WERI-Rb-1 (cell line): ENCODE data around the gene RHOT1.
A peak's percentile ranks its signal among the peaks of the same experiment; 100 is the strongest.

Experiments used
- DNase-seq: peaks from one replicate; pipeline ENCODE4 v3.0.0-alpha.2; 2020
- H3K27ac ChIP-seq: fragments of 250-450 bp; sonication (Bioruptor Pico); 2 replicates; pipeline ENCODE4 v1.5.1; 2020; ENCODE audit warnings: mild to moderate bottlenecking, moderate library complexity
- H3K27me3 ChIP-seq: fragments of 250-450 bp; sonication (Bioruptor Pico); 2 replicates; pipeline ENCODE4 v1.5.1; 2021; ENCODE audit warnings: mild to moderate bottlenecking, low read depth, moderate library complexity; ENCODE audit not compliant: insufficient read depth, severe bottlenecking
- H3K36me3 ChIP-seq: fragments of 250-450 bp; sonication (Bioruptor Pico); 2 replicates; pipeline ENCODE4 v1.5.1; 2020; ENCODE audit warnings: mild to moderate bottlenecking, moderate library complexity
- H3K4me3 ChIP-seq: 2 replicates; pipeline ENCODE4 v1.5.1; 2011; ENCODE audit warnings: low read depth, mild to moderate bottlenecking, control low read depth, low read length
- H3K9me3 ChIP-seq: fragments of 250-450 bp; sonication (Bioruptor Pico); 2 replicates; pipeline ENCODE4 v1.5.1; 2021; ENCODE audit warnings: mild to moderate bottlenecking, moderate library complexity; ENCODE audit not compliant: severe bottlenecking
- TF ChIP-seq, protein P1 (sequence below): IDR thresholded peaks from 2 replicates; pipeline ENCODE4 v1.5.1; 2011; ENCODE audit warnings: low read depth, mild to moderate bottlenecking, control low read depth, inconsistent platforms, low read length

RHOT1 gene

DNA sequence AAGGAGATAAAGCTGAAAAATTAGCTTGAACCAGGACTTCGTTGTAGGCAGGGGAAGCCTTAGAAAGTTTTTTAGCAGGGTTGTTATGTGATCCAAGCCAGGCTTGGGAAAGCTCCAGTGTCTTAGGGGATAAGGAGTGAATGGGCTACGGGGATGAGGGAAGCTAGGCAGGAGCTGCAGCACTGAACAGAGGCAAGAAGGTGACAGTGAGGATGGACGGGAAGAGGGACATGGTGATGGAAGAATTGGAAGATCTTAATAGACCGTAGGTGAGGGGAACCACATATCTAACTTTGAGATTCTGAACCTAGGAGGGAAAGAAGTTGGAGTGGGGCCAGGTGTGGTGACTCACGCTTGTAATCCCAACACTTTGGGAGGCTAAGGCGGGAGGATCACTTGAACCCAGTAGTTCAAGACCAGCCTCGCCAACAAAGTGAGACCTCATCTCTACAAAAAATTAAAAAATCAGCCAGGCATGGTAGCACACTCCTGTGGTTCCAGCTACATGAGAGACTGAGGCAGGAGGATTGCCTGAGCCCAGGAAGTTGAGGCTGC, 126.5 kb downstream of the RHOT1 start:
- no peak overlapping the region for H3K27ac ChIP-seq
- peaks cover 42% of the 10 kb centered on the region for H3K36me3 ChIP-seq
- DNase-seq, result no peak
- no peaks in the 10 kb centered on the region for H3K27me3 ChIP-seq
- H3K9me3 ChIP-seq, result no peaks in the 10 kb centered on the region
- TF ChIP-seq, protein P1, sequence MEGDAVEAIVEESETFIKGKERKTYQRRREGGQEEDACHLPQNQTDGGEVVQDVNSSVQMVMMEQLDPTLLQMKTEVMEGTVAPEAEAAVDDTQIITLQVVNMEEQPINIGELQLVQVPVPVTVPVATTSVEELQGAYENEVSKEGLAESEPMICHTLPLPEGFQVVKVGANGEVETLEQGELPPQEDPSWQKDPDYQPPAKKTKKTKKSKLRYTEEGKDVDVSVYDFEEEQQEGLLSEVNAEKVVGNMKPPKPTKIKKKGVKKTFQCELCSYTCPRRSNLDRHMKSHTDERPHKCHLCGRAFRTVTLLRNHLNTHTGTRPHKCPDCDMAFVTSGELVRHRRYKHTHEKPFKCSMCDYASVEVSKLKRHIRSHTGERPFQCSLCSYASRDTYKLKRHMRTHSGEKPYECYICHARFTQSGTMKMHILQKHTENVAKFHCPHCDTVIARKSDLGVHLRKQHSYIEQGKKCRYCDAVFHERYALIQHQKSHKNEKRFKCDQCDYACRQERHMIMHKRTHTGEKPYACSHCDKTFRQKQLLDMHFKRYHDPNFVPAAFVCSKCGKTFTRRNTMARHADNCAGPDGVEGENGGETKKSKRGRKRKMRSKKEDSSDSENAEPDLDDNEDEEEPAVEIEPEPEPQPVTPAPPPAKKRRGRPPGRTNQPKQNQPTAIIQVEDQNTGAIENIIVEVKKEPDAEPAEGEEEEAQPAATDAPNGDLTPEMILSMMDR, result no peak
- no peak overlapping the region for H3K4me3 ChIP-seq

DNA sequence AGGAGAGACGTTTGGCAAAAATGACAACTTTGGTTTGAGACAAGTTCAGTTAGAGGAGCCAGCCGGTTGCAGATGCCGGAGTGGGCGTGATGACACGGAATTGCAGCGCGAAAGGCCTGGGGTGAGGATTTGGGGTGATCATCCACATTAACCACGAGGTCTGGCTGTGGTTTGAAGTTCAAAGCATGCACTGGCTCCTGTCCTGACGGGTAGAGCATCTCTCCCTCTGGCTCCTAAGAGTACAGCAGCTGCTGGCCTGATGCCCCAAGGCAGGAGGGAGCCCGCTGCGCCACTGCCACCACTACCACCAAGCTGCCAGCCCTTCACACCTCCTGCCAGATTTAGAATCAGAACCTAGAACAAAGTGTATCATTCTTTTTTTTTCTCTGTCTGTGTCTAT, 127.1 kb downstream of the RHOT1 start:
- no peak overlapping the region for H3K27ac ChIP-seq
- H3K9me3 ChIP-seq, result no peaks in the 10 kb centered on the region
- peaks cover 42% of the 10 kb centered on the region for H3K36me3 ChIP-seq
- TF ChIP-seq, protein P1, result no peak
- no peak for DNase-seq
- no peaks in the 10 kb centered on the region for H3K27me3 ChIP-seq
- H3K4me3 ChIP-seq, result no peak overlapping the region

DNA sequence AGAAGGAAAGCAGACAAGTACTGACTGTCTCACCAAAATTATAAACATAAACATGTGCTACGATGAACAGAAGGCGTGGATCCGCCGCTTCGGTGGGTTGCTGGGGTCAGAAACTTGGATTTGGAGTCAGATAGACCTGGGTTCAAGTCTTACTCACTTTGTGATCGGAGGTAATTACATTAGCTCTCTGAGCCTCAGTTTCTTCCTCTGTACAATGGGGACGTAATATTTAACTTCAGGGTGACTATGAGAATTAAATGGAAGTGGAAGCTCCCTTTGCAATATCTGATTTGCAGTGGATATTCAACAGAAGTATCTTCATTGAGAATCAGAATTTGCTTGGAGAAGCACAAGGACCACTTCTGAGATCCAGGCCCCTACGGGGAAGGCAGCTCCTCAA, 129.5 kb downstream of the RHOT1 start:
- Histone ChIP-seq H3K9me3 (no peaks in the 10 kb centered on the region), H3K4me3 (no peak overlapping the region), H3K27ac (no peak overlapping the region), H3K36me3 (peaks cover 42% of the 10 kb centered on the region), H3K27me3 (no peaks in the 10 kb centered on the region)
- TF ChIP-seq, protein P1, result no peak
- DNase-seq, result no peak

DNA sequence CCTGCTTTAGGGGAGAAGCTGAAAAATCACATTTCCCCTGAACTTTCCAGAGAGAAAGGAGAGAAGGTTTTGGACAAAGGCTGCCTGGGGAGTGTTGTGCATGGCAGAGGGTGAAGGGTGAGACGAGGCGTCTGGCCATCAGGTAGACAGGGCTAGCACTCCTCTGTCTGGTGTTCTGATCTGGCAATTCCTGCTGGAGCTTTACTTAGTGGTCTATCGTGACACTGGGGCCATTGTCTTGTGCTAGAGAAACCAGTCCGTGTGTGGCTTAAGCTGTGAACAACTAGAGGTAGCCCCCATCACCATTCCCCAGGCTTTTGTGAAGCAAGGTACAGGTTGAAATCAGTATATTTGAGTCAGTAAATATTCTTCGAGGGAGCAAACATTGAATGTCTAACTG, 131.8 kb downstream of the RHOT1 start:
- H3K27ac ChIP-seq, result no peak overlapping the region
- TF ChIP-seq, protein P1, result no peak
- no peaks in the 10 kb centered on the region for H3K27me3 ChIP-seq
- H3K4me3 ChIP-seq, result no peak overlapping the region
- no peak for DNase-seq
- peaks cover 38% of the 10 kb centered on the region for H3K36me3 ChIP-seq
- H3K9me3 ChIP-seq, result no peaks in the 10 kb centered on the region

DNA sequence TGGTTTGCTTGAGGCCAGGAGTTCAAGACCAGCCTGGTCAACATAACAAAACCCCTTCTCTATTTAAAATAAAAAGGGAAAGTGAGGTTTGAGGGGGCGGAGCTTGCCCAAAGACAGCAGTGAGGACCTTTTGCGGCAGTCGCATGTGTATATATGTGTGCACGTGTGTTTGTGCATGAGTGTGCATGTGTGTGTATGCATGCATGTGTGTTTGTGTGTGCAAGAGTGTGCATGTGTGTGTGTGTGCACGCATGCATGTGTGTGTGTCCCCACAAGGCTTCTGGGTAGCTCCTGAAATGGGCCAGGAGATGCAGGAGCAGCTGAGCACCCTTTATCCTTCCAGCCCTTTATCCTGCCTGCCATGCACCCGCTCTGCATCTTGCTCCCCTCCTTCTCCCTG, 132.3 kb downstream of the RHOT1 start:
- no peaks in the 10 kb centered on the region for H3K27me3 ChIP-seq
- no peak for DNase-seq
- peak overlapping the region; percentile 31; the same call in 1 of the 2 replicates for H3K27ac ChIP-seq
- no peaks in the 10 kb centered on the region for H3K9me3 ChIP-seq
- H3K36me3 ChIP-seq, result peaks cover 35% of the 10 kb centered on the region
- no peak overlapping the region for H3K4me3 ChIP-seq
- TF ChIP-seq, protein P1, result no peak
